ELF-1 (cell line): ENCODE measurements around the gene HRH3.

ENCODE experiments used
- DNase-seq: peaks from one replicate; pipeline ENCODE4 v3.0.0-alpha.2; 2016; ENCODE audit warnings: low read depth, low spot score

Gene HRH3

GRCh38 chr20:62216636-62217566 is 3.2 kb downstream of the HRH3 start:
- DNase-seq = no peak

- DNase-seq = no peak
These were observed 4.0 kb downstream of the HRH3 start for GRCh38 chr20:62215991-62216635.

GRCh38 chr20:62215020-62215990 is 4.8 kb downstream of the HRH3 start:
- DNase-seq = no peak

GRCh38 chr20:62214067-62214466 is 6.0 kb downstream of the HRH3 start:
- DNase-seq = no peak

- DNase-seq = peak; percentile 42
These were observed 7.8 kb downstream of the HRH3 start for GRCh38 chr20:62212299-62212698.

- no peak for DNase-seq
These were observed 8.2 kb downstream of the HRH3 start for GRCh38 chr20:62211769-62212288.

GRCh38 chr20:62211216-62211615 is 8.9 kb downstream of the HRH3 start:
- DNase-seq = no peak

GRCh38 chr20:62210496-62210855 is 9.6 kb downstream of the HRH3 start:
- no peak for DNase-seq

GRCh38 chr20:62209850-62210495 is 10.1 kb downstream of the HRH3 start:
- no peak for DNase-seq

- peak; percentile 82 for DNase-seq
These were observed 11.0 kb downstream of the HRH3 start for GRCh38 chr20:62208795-62209755.

GRCh38 chr20:62208061-62208794 is 11.8 kb downstream of the HRH3 start:
- no peak for DNase-seq

- no peak for DNase-seq
These were observed 13.7 kb downstream of the HRH3 start for GRCh38 chr20:62206388-62206775.

- DNase-seq = no peak
These were observed 14.3 kb downstream of the HRH3 start for GRCh38 chr20:62205618-62206387.

- DNase-seq = no peak
These were observed 16.6 kb downstream of the HRH3 start for GRCh38 chr20:62203378-62204030.

GRCh38 chr20:62202676-62203377 is 17.3 kb downstream of the HRH3 start:
- no peak for DNase-seq

- no peak for DNase-seq
These were observed 18.0 kb downstream of the HRH3 start for GRCh38 chr20:62202083-62202395.
